ENCODE results near the gene GIGYF2. TPM values are rescaled to one million over a fixed set of nuclear protein-coding genes. Genes with fewer than 3 reads are reported as not detected.
A peak's percentile ranks its signal among the peaks of the same experiment; 100 is the strongest.
"Not testable (repeated sequence)": the region's sequence is repeated elsewhere in the genome, so short reads cannot be mapped to it uniquely, and the experiment has no call there.

Gene GIGYF2
- total RNA-seq, 1 experiment from 2014 or later: 37.0 TPM

DNA sequence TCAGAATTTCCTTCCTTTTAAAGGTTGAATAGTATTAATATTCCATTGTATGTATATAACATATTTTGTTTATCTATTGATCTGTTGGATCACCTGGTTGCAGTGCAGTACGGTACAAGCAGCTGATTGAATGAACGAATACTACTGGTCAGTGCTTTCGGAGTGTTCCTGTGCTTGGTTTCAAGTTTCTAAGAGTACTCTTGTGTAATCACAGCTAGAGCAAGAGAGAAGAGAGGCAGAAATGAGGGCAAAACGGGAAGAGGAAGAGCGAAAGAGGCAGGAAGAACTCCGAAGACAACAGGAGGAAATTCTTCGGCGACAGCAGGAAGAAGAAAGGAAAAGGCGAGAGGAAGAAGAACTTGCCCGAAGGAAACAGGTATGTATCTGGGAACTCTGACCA, 119.5 kb downstream of the GIGYF2 start:
- no peak for DNase-seq (ENCODE audit: low spot score)

DNA sequence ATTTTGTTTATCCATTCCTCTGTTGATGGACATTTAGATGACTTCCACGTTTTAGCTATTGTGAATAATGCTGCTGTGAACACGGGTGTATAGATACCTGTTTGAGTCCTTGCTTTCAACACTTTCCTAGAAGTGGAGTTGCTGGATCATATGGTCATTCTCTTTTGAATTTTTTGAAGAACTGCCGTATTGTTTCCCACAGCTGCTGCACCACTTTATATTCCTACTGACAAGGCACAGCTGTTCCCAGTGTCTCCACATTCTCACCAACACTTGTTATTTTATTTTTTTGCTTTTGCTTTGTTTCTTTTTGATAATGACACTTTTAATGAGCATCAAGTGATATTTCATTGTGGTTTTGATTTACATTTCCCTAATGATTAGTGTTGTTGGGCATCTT, 120.6 kb downstream of the GIGYF2 start:
- no peak for DNase-seq (ENCODE audit: low spot score)

DNA sequence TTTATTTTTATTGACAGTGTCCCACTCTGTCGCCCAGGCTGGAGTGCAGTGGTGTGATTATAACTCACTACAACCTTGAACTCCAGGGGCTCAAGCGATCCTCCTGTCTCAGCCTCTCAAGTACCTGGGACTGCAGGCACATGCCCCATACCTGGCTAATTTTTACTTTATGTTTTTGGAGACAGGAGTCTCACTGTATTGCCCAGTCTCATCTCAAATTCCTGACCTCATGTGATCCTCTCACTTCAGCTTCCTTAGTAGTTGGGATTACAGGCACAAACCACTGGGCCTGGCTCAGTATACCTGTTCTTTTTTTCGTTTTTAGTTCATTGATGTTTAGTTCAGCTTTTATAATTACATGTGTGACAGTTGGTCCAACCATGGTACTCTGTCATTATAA, 132.9 kb downstream of the GIGYF2 start:
- no peak for DNase-seq (ENCODE audit: low spot score)

GRCh38 chr2:232831496-232831895, 134.4 kb downstream of the GIGYF2 start:
- DNase-seq (ENCODE audit: low spot score): no peak

GRCh38 chr2:232833830-232834229, 136.7 kb downstream of the GIGYF2 start:
- DNase-seq (ENCODE audit: low spot score): no peak

DNA sequence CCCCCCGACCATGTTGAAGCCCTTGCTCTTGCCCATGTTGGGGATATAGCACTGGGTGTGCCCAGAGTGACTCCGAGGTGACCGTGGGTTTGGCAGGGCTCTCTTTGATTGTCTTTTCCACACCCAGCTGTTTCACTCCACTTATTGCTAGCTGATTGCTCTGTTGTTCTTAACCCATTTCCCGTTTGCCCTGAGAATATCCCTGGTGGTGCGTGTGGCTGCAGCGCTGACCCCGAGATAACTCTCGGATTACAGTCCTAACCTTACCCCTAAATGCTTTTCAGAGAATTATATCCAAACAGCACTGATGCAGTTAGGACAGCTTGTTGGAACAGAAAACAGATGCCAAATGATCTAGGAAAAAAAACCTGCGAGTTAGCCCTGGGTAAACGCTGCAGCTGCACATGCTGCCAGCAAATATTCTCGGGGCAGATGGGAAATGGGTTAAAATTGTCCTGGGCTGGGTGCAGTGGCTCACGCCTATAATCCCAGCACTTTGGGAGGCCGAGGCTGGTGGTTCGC, 138.6 kb downstream of the GIGYF2 start:
- DNase-seq (ENCODE audit: low spot score): no peak

GRCh38 chr2:232836934-232837333, 139.8 kb downstream of the GIGYF2 start:
- DNase-seq (ENCODE audit: low spot score): no peak

DNA sequence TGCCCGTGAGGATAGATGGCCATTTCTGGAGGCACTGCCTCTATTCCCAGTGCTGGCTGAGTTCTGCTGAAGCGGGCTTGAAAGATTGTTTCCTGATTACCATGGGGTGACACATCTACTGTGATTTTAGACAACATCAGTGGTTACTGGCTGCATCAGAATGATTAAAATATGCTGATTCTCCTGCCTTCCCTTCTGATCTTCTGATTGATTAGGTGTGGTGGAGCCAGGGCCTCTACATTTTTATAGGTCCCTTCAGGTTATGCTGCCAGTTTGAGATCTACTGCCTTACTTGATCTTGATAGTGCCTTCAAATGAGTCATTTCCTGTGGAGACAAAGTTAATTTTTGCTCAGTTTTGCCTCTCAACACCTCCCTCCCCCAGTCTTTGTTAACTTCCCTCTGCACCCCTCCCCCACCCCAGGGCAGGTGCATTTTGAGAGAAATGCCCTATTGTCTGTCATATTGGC, 141.3 kb downstream of the GIGYF2 start:
- no peak for DNase-seq (ENCODE audit: low spot score)

DNA sequence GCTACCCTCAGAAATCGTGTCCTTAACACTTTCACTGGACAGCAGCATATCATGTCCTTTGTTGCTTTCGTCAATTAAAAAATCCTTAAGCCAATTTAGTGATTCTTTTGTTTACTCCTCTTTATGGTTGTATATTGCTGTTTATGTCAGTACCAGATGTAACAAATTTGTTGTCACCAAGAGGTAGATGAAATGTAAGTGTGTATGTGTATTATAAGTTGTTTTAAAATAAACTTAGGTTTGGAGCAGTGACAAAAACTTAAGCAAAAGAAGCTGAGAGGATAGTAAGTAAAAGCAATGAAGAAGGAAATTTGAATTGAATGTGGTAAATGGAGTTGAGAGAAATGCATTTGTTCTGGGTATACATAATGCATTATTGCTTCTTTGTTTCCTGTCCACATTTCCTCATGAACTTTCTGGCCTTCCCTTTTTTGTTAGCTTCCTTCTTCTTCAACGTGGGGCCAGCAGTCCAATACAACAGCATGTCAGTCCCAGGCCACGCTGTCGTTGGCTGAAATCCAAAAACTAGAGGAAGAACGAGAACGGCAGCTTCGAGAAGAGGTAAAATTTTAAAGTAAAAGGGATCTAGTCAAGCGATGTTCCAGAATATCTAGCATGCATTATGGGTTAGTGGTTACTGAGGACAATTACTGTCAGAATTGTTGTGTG, 142.4 kb downstream of the GIGYF2 start:
- DNase-seq (ENCODE audit: low spot score): no peak

DNA sequence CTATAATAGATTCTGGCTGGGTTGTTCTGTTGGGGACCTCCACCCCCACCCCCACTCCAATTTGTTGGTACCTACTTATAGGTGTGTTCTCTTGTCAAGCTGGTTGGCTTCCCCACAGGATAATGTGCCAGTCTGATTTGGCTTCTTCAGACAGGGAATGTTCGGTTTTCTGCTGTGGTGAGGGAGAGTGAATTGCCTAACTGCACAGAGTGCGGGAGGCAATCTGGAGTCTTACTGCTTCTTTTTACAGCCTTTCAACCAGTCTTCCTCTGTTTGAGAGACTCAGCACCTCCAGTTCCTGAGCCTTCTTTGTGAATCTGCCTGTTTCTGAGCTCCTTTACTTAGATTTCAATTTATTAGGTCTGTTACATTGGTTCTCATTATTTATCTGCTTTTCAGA, 145.6 kb downstream of the GIGYF2 start:
- DNase-seq (ENCODE audit: low spot score): no peak

DNA sequence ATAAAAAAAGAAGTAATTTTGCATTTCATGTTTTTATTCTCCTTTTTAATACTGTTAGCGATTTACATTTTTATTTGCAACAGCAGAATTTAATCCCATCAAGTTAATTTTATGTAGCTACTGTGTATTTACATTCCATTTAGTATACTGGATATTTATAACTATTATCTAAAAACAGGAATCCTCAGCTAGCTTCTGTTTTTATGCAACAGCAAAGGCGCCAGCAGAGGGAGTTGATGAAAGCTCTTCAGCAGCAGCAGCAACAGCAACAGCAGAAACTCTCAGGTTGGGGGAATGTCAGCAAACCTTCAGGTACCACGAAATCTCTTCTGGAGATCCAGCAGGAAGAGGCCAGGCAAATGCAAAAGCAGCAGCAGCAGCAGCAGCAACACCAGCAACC, 146.7 kb downstream of the GIGYF2 start:
- DNase-seq (ENCODE audit: low spot score): no peak

- no peak for DNase-seq (ENCODE audit: low spot score)
These were observed 148.9 kb downstream of the GIGYF2 start for GRCh38 chr2:232846055-232846454.

- no peak for DNase-seq (ENCODE audit: low spot score)
These were observed 152.9 kb downstream of the GIGYF2 start for GRCh38 chr2:232850039-232850438.

DNA sequence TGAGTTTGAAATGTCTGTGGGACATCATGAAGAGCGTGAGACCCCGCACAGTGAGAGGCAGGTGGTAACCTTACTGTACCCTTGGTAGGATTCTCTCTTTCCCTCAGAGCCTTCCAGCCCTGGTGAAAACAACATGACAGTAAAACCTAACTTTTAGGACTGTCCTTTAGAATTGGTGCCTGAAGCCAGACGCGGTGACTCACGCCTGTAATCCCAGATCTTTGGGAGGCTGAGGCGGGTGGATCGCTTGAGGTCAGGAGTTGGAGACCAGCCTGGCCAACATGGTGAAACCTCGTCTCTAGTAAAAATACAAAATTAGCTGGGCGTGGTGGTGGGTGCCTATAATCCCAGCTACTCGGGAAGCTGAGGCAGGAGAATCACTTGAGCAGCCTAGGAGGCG, 154.9 kb downstream of the GIGYF2 start:
- not testable (repeated sequence) for DNase-seq (ENCODE audit: low spot score)

- DNase-seq (ENCODE audit: low spot score): no peak
These were observed 155.5 kb downstream of the GIGYF2 start for GRCh38 chr2:232852676-232853075.

DNA sequence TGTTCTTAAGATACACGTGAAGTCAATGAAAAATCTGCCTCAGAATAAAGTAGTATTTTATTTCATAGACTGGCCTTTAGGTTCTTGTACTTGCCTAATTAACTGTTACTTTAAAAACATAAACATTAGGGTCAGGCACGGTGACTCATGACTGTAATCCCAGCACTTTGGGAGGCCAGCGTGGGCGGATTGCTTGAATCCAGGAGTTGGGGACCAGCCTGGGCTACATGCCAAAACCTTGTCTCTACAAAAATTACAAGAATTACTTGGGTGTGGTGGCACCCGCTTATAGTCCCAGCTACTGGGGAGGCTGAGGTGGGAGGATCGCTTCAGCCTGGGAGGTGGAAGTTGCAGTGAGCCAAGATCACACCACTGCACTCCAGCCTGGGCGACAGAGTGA, 157.0 kb downstream of the GIGYF2 start:
- peak; percentile 89 for DNase-seq (ENCODE audit: low spot score)

DNA sequence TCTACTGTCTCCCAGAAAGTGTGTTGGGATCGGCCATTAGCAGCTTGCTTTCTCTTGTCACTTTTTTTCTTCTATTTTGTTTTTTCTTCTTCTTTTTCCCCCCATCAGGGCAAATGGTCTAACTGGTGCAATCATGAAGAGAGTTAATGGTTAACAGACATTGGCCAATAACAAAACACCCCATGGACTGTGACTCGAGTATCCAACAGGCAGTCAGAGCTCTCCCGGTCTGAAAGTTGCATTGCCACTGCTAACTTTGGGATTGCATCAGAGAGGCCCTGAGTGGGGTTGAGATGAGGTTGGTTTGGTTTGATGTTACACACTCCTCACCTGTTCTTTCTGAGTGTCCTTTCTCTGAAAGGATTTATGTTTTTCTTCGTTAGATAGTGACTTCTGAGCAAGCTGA, 160.0 kb downstream of the GIGYF2 start:
- DNase-seq (ENCODE audit: low spot score): no peak

GRCh38 chr2:232859385-232859916, 162.3 kb downstream of the GIGYF2 start:
- DNase-seq (ENCODE audit: low spot score): no peak

- DNase-seq (ENCODE audit: low spot score): no peak
These were observed 163.6 kb downstream of the GIGYF2 start for GRCh38 chr2:232860593-232861241.

DNA sequence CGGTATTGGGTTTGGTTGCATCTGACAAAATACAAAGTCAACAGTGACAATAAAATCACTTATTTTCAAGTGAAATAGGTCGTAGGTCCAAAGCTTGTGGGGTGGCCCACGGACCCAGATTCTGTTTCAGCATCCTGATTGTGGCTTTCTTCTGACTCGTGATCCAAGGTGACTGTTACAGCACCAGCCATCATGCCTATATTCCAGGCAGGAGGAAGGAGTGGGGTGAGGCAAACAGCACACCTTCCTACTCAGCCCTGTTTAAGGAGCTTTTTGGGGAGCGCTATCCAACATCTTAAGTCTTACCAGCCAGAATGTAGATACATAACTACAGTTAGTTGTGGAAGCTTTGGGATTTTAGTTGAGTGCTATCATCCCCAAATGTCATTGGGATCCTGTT, 164.2 kb downstream of the GIGYF2 start:
- DNase-seq (ENCODE audit: low spot score): no peak

- DNase-seq (ENCODE audit: low spot score): no peak
These were observed 166.9 kb downstream of the GIGYF2 start for GRCh38 chr2:232863996-232864395.

DNA sequence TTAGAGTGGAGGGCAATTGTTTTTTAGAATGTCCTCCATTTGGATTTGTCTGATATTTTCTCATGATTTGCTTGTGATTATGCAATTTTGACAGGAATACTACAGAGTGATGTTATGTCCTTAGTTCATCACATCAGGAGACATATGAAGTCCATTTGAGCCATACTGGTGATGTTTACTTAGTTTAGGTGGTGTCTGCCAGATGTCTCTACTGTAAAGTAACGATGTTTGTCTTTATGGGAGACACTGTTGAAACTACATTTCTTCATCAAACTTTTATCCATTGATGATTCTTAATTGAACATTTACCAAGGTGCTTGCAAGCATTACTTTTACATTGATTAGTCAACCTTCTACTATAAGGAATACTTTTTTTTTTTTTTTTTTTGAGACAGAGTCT, 168.0 kb downstream of the GIGYF2 start:
- no peak for DNase-seq (ENCODE audit: low spot score)

DNA sequence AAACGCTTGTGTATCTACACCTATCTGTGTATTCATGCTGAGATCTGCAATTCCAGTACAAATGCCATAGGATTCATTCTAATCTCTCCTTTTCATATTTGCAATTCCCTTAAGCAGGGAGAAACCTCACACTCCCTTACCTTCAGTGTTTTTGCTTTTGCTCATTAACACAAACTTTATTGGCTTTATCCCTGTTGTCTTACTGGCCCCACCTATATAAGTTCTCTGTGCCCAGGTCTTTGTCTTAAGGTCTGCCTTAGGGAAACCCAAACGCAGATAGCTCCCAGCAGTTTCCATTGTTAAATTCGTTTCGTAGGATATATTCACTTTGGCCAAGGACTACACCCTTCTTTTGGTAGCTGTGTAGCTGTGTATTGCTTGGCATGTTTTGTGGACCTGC, 169.0 kb downstream of the GIGYF2 start:
- DNase-seq (ENCODE audit: low spot score): no peak
